WTC11 (cell line): ENCODE data around the gene SPNS2. TPM values are rescaled to one million over a fixed set of nuclear protein-coding genes. Genes with fewer than 3 reads are reported as not detected.
"Not testable (repeated sequence)": the region's sequence is repeated elsewhere in the genome, so short reads cannot be mapped to it uniquely, and the experiment has no call there.

Experiments used
- ATAC-seq: fragments of 200-7000 bp; cut with Tn5 transposase; 2 replicates; pipeline ENCODE4 v1.10.0; 2021; ENCODE audit warnings: mild to moderate bottlenecking, moderate library complexity
- CTCF ChIA-PET: fragments of 300-600 bp; sonication (Branson Sonifier 250); formaldehyde crosslinking; loops from one replicate; lab custom pipeline; 2021; ENCODE audit warnings: antibody characterized with exemption; lab: Charles Lee
- POLR2A ChIA-PET: fragments of 350-600 bp; sonication (Branson Sonifier 250); formaldehyde crosslinking; loops from one replicate; lab custom pipeline; 2021; ENCODE audit warnings: antibody characterized with exemption; lab: Charles Lee
- DNase-seq: peaks from one replicate; pipeline ENCODE4 v3.0.0; 2021; ENCODE audit warnings: low spot score
- H3K27ac Mint-ChIP-seq: 2 replicates; pipeline ENCODE4 v1.8.0; 2021; ENCODE audit warnings: mixed read lengths
- H3K27me3 Mint-ChIP-seq: 2 replicates; pipeline ENCODE4 v1.8.0; 2021; ENCODE audit warnings: low read depth, mild to moderate bottlenecking, moderate library complexity, mixed read lengths
- H3K36me3 Mint-ChIP-seq: 2 replicates; pipeline ENCODE4 v1.8.0; 2021; ENCODE audit warnings: mixed read lengths
- H3K4me1 Mint-ChIP-seq: 2 replicates; pipeline ENCODE4 v1.8.0; 2022; ENCODE audit warnings: mixed read lengths
- H3K4me3 Mint-ChIP-seq: 2 replicates; pipeline ENCODE4 v1.8.0; 2021; ENCODE audit warnings: mild to moderate bottlenecking, moderate library complexity, mixed read lengths
- H3K9me3 Mint-ChIP-seq: 2 replicates; pipeline ENCODE4 v1.8.0; 2021; ENCODE audit warnings: mixed read lengths
- ATF1 ChIP-seq: sonication (generic); formaldehyde crosslinking; IDR thresholded peaks from 2 replicates; pipeline ENCODE4 v1.8.1; 2023; ENCODE audit warnings: mild to moderate bottlenecking, moderate library complexity, missing genetic modification reagents
- CBFB ChIP-seq: sonication (generic); formaldehyde crosslinking; IDR thresholded peaks from 2 replicates; pipeline ENCODE4 v1.8.1; 2022; ENCODE audit warnings: mild to moderate bottlenecking, low read depth, missing genetic modification reagents
- CREB1 ChIP-seq: sonication (generic); formaldehyde crosslinking; IDR thresholded peaks from 2 replicates; pipeline ENCODE4 v1.8.0; 2023; ENCODE audit warnings: mild to moderate bottlenecking, missing genetic modification reagents
- ERG ChIP-seq: fragments of 250-450 bp; sonication (Bioruptor Pico); IDR thresholded peaks from 2 replicates; pipeline ENCODE4 v1.8.0; 2021; ENCODE audit warnings: mild to moderate bottlenecking
- FOXP1 ChIP-seq: sonication (generic); formaldehyde crosslinking; IDR thresholded peaks from 2 replicates; pipeline ENCODE4 v1.8.0; 2022; ENCODE audit warnings: missing genetic modification reagents, mild to moderate bottlenecking, moderate library complexity, borderline replicate concordance
- IRF2 ChIP-seq: sonication (generic); formaldehyde crosslinking; IDR thresholded peaks from 2 replicates; pipeline ENCODE4 v1.8.0; 2022; ENCODE audit warnings: low read depth, missing genetic modification reagents, borderline replicate concordance
- JUN ChIP-seq: sonication (generic); formaldehyde crosslinking; IDR thresholded peaks from 2 replicates; pipeline ENCODE4 v1.8.0; 2023; ENCODE audit warnings: mild to moderate bottlenecking, missing genetic modification reagents
- MAX ChIP-seq: sonication (generic); formaldehyde crosslinking; IDR thresholded peaks from 2 replicates; pipeline ENCODE4 v1.8.0; 2022; ENCODE audit warnings: mild to moderate bottlenecking, missing genetic modification reagents
- NFATC4 ChIP-seq: fragments of 250-450 bp; sonication (Bioruptor Pico); IDR thresholded peaks from 2 replicates; pipeline ENCODE4 v1.9.0; 2021; ENCODE audit warnings: mild to moderate bottlenecking
- NR3C1 ChIP-seq: sonication (generic); formaldehyde crosslinking; conservative IDR thresholded peaks from 2 replicates; pipeline ENCODE4 v1.8.1; 2023; ENCODE audit warnings: low read depth, mild to moderate bottlenecking, missing genetic modification reagents
- SP1 ChIP-seq: sonication (generic); formaldehyde crosslinking; conservative IDR thresholded peaks from 2 replicates; pipeline ENCODE4 v1.8.1; 2022; ENCODE audit warnings: missing genetic modification reagents
- TP53 ChIP-seq: sonication (generic); formaldehyde crosslinking; IDR thresholded peaks from 2 replicates; pipeline ENCODE4 v1.8.1; 2023; ENCODE audit warnings: mild to moderate bottlenecking, missing genetic modification reagents
- ZMAT4 ChIP-seq: fragments of 250-450 bp; sonication (Bioruptor Pico); IDR thresholded peaks from 2 replicates; pipeline ENCODE4 v1.9.0; 2021; ENCODE audit warnings: mild to moderate bottlenecking
- ZNF138 ChIP-seq: sonication (generic); formaldehyde crosslinking; conservative IDR thresholded peaks from 2 replicates; pipeline ENCODE4 v1.8.1; 2022; ENCODE audit warnings: mild to moderate bottlenecking, moderate library complexity, missing genetic modification reagents
- ZNF219 ChIP-seq: sonication (generic); formaldehyde crosslinking; IDR thresholded peaks from 2 replicates; pipeline ENCODE4 v1.8.0; 2023; ENCODE audit warnings: missing genetic modification reagents, mild to moderate bottlenecking, borderline replicate concordance
- ZNF232 ChIP-seq: sonication (generic); formaldehyde crosslinking; IDR thresholded peaks from 2 replicates; pipeline ENCODE4 v1.8.0; 2022; ENCODE audit warnings: mild to moderate bottlenecking, missing genetic modification reagents
- ZNF317 ChIP-seq: sonication (generic); formaldehyde crosslinking; IDR thresholded peaks from 2 replicates; pipeline ENCODE4 v1.8.1; 2023; ENCODE audit warnings: low read depth, mild to moderate bottlenecking, moderate library complexity, missing genetic modification reagents, borderline replicate concordance
- ZNF423 ChIP-seq: fragments of 250-450 bp; sonication (Bioruptor Pico); IDR thresholded peaks from 2 replicates; pipeline ENCODE4 v2.1.2; 2022; ENCODE audit warnings: mild to moderate bottlenecking, moderate library complexity
- ZNF512 ChIP-seq: sonication (generic); formaldehyde crosslinking; IDR thresholded peaks from 2 replicates; pipeline ENCODE4 v1.8.1; 2022; ENCODE audit warnings: missing genetic modification reagents, borderline replicate concordance
- ZNF671 ChIP-seq: fragments of 250-450 bp; sonication (Bioruptor Pico); IDR thresholded peaks from 2 replicates; pipeline ENCODE4 v1.8.0; 2021; ENCODE audit warnings: mild to moderate bottlenecking
- total RNA-seq: library from RNA; stranded (reverse); gene quantifications from 3 replicates; pipeline ENCODE4 v1.2.3, GENCODE V29; 2021
- TF ChIP-seq, protein P1 (sequence below): sonication (generic); formaldehyde crosslinking; IDR thresholded peaks from 2 replicates; pipeline ENCODE4 v1.8.1; 2023; ENCODE audit warnings: mild to moderate bottlenecking, missing genetic modification reagents, borderline replicate concordance

Gene SPNS2
- total RNA-seq, 1 experiment from 2014 or later: 0.87 TPM

GRCh38 chr17:4577386-4577993 is 78.8 kb downstream of the SPNS2 start:
- TF ChIP-seq ZNF219 (CRISPR knock-in tag): no peak
- no peak for TF ChIP-seq ZNF232 (CRISPR knock-in tag)
- TF ChIP-seq, all 79 proteins: peak for 0
- Mint-ChIP-seq H3K9me3 (no peaks in the 10 kb centered on the region), H3K36me3 (no peaks in the 10 kb centered on the region), H3K4me1 (peaks cover 31% of the 10 kb centered on the region), H3K27me3 (peaks cover 5% of the 10 kb centered on the region), H3K4me3 (no peak overlapping the region), H3K27ac (no peak overlapping the region)
- ATAC-seq (no peak), DNase-seq (no peak)
- ChIA-PET POLR2A (interaction anchor here (0.6 to 1.4 kb wide), 2 partner anchors 34 to 113 kb away, joined by 3 to 4 read pairs; no protein-coding TSS in a partner anchor), CTCF (interaction anchor here (0.5 to 3.5 kb wide), 6 partner anchors 11 to 132 kb away, joined by 3 to 38 read pairs (median 4); partner anchors contain the start of gene MYBBP1A)

- DNase-seq, ATAC-seq, H3K9me3 Mint-ChIP-seq, H3K36me3 Mint-ChIP-seq, CTCF ChIA-PET, POLR2A ChIA-PET, H3K4me3 Mint-ChIP-seq, H3K27ac Mint-ChIP-seq: not testable (repeated sequence)
- Mint-ChIP-seq H3K27me3 (peaks cover 14% of the 10 kb centered on the region), H3K4me1 (peaks cover 34% of the 10 kb centered on the region)
Observed at GRCh38 chr17:4578349-4578748, 79.7 kb downstream of the SPNS2 start.

DNA sequence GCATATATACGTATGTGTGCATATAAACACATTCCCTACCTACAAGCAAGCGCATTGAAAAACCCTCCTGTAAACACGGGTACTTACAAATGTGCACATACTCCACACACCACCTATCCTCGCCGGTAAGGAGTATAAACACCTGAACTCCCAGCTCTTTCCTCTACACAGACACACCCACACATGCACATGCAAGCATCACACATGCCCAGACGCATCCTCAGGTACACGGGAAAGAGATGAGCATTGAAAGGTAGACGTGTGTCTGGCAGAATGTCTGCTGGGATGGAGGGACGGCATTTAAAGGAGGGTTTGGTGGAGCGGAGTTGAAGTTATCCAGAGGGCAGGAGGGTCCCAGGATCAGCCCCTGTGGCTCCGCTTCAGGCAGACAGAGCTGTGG is 81.0 kb downstream of the SPNS2 start:
- TF ChIP-seq ATF1 (CRISPR knock-in tag) (no peak), ZNF317 (no peak), ZNF138 (CRISPR knock-in tag) (no peak), IRF2 (no peak)
- ATAC-seq: no peak
- Mint-ChIP-seq H3K4me1 (peaks cover 38% of the 10 kb centered on the region), H3K9me3 (no peaks in the 10 kb centered on the region), H3K36me3 (no peaks in the 10 kb centered on the region), H3K27ac (no peak overlapping the region), H3K27me3 (peaks cover 21% of the 10 kb centered on the region), H3K4me3 (no peak overlapping the region)
- DNase-seq: no peak
- ChIA-PET POLR2A (no interaction called here), CTCF (interaction anchor here (1.7 kb wide), 1 partner anchor 16 kb away, joined by 6 read pairs; no protein-coding TSS in a partner anchor)

- no peak for DNase-seq
- ChIA-PET CTCF (interaction anchor here (1.7 to 2.3 kb wide), 2 partner anchors 13 to 15 kb away, joined by 6 to 19 read pairs; no protein-coding TSS in a partner anchor), POLR2A (no interaction called here)
- Mint-ChIP-seq H3K36me3 (no peaks in the 10 kb centered on the region), H3K27me3 (peaks cover 25% of the 10 kb centered on the region), H3K4me3 (no peak overlapping the region), H3K27ac (no peak overlapping the region), H3K9me3 (no peaks in the 10 kb centered on the region), H3K4me1 (peaks cover 36% of the 10 kb centered on the region)
- ATAC-seq: no peak
- TF ChIP-seq ZNF317: no peak
- no peak for TF ChIP-seq JUN (CRISPR knock-in tag)
- no peak for TF ChIP-seq ZMAT4 (CRISPR knock-in tag)
- TF ChIP-seq TP53 (CRISPR knock-in tag): no peak
- no peak for TF ChIP-seq ERG (CRISPR knock-in tag)
- TF ChIP-seq ZNF423 (CRISPR knock-in tag): no peak
- TF ChIP-seq SP1 (CRISPR knock-in tag): no peak
- TF ChIP-seq, protein P1, sequence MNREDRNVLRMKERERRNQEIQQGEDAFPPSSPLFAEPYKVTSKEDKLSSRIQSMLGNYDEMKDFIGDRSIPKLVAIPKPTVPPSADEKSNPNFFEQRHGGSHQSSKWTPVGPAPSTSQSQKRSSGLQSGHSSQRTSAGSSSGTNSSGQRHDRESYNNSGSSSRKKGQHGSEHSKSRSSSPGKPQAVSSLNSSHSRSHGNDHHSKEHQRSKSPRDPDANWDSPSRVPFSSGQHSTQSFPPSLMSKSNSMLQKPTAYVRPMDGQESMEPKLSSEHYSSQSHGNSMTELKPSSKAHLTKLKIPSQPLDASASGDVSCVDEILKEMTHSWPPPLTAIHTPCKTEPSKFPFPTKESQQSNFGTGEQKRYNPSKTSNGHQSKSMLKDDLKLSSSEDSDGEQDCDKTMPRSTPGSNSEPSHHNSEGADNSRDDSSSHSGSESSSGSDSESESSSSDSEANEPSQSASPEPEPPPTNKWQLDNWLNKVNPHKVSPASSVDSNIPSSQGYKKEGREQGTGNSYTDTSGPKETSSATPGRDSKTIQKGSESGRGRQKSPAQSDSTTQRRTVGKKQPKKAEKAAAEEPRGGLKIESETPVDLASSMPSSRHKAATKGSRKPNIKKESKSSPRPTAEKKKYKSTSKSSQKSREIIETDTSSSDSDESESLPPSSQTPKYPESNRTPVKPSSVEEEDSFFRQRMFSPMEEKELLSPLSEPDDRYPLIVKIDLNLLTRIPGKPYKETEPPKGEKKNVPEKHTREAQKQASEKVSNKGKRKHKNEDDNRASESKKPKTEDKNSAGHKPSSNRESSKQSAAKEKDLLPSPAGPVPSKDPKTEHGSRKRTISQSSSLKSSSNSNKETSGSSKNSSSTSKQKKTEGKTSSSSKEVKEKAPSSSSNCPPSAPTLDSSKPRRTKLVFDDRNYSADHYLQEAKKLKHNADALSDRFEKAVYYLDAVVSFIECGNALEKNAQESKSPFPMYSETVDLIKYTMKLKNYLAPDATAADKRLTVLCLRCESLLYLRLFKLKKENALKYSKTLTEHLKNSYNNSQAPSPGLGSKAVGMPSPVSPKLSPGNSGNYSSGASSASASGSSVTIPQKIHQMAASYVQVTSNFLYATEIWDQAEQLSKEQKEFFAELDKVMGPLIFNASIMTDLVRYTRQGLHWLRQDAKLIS: no peak
- no peak for TF ChIP-seq ZNF512 (CRISPR knock-in tag)
- no peak for TF ChIP-seq CREB1 (CRISPR knock-in tag)
- no peak for TF ChIP-seq ZNF671 (CRISPR knock-in tag)
- no peak for TF ChIP-seq NR3C1 (CRISPR knock-in tag)
- TF ChIP-seq CBFB (CRISPR knock-in tag): no peak
- no peak for TF ChIP-seq FOXP1
- no peak for TF ChIP-seq NFATC4 (CRISPR knock-in tag)
- TF ChIP-seq MAX (CRISPR knock-in tag): no peak
Observed at GRCh38 chr17:4580291-4580690, 81.6 kb downstream of the SPNS2 start.
